Lung (tissue), 12 donors: ENCODE data around the gene MAPKAPK3. TPM values are rescaled to one million over a fixed set of nuclear protein-coding genes. Genes with fewer than 3 reads are reported as not detected.

ENCODE experiments used
- ATAC-seq: fragments of 200-7000 bp; cut with Tn5 transposase; one replicate; pipeline ENCODE4 v1.9.1; 2020; ENCODE audit warnings: moderate number of reproducible peaks; ENCODE audit not compliant: insufficient read depth, low FRiP score
- DNase-seq, 3 donors: peaks; one replicate each; pipeline ENCODE4 v3.0.0-alpha.2; 2013 to 2017
- H3K27ac ChIP-seq, 2 donors: one replicate each; pipeline ENCODE4 v1.5.1; 2013; ENCODE audit warnings: mild to moderate bottlenecking in 2 of 2, moderate library complexity in 2 of 2, control low read depth in 1 of 2, inconsistent platforms in 1 of 2, low read depth in 1 of 2, low read length in 1 of 2
- H3K27me3 ChIP-seq, 3 donors: one replicate each; pipeline ENCODE4 v1.5.1; 2013; ENCODE audit warnings: low read length in 2 of 3; ENCODE audit not compliant: control insufficient read depth in 3 of 3, insufficient read depth in 3 of 3
- H3K36me3 ChIP-seq, 4 donors: one replicate each; pipeline ENCODE4 v1.5.1; 2013; ENCODE audit warnings: low read length in 4 of 4, mild to moderate bottlenecking in 1 of 4, moderate library complexity in 1 of 4; ENCODE audit not compliant: control insufficient read depth in 4 of 4, insufficient read depth in 4 of 4
- H3K4me1 ChIP-seq, 5 donors: one replicate each; pipeline ENCODE4 v1.5.1; 2013; ENCODE audit warnings: low read length in 5 of 5, mild to moderate bottlenecking in 2 of 5, moderate library complexity in 1 of 5; ENCODE audit not compliant: control insufficient read depth in 5 of 5, insufficient read depth in 5 of 5
- H3K4me3 ChIP-seq: one replicate; pipeline ENCODE4 v1.5.1; 2013; ENCODE audit warnings: mild to moderate bottlenecking, control low read depth, moderate library complexity
- H3K9ac ChIP-seq, 2 donors: one replicate each; pipeline ENCODE4 v1.5.1; 2013; ENCODE audit warnings: low read length in 2 of 2, control low read depth in 1 of 2; ENCODE audit not compliant: insufficient read depth in 1 of 2
- H3K9me3 ChIP-seq, 4 donors: one replicate each; pipeline ENCODE4 v1.5.1; 2013; ENCODE audit warnings: low read length in 3 of 4, mild to moderate bottlenecking in 1 of 4, moderate library complexity in 1 of 4; ENCODE audit not compliant: control insufficient read depth in 4 of 4, insufficient read depth in 3 of 4
- CTCF ChIP-seq: IDR thresholded peaks from 2 replicates; pipeline ENCODE4 v1.5.1; 2012; ENCODE audit warnings: mild to moderate bottlenecking; ENCODE audit errors: control extremely low read depth, extremely low read depth
- WGBS, 2 donors: extraction: QIAGEN DNeasy Blood & Tissue Kit; methylation state at CpG; one replicate each; pipeline ENCODE4 v1.1.7; 2013; 5-methylcytosine and 5-hydroxymethylcytosine counted together
- polyA plus RNA-seq, 2 donors: library from polyadenylated mRNA; stranded (reverse); fragments of 200-250 nt; gene quantifications; one replicate each; pipeline ENCODE4 v1.2.1, GENCODE V29; 2013
- total RNA-seq, 2 donors: library from RNA; depleted of rRNA in 1 of 2; stranded (reverse); fragments of >200 nt in 1 of 2; gene quantifications; one replicate each; pipeline ENCODE4 v1.2.1, GENCODE V29; 2014 to 2021
- donor health status: control.
- donor health status: control.
- donor health status: Bipolar disorder and iron deficiency.
- donor health status: healthy.
- donor health status: DM: yes; HTN: yes; CAD: no.

The MAPKAPK3 gene
- total and polyA plus RNA-seq, 4 donors: 23.6 to 96.1 (median 71.4) TPM

GRCh38 chr3:50655009-50655830 lies 38.3 kb downstream of the MAPKAPK3 start:
- Histone ChIP-seq H3K27me3 (no peaks in the 10 kb centered on the region), H3K9me3 (no peaks in the 10 kb centered on the region), H3K4me1 (no peaks in the 10 kb centered on the region), H3K9ac (no peak overlapping the region), H3K4me3 (no peak overlapping the region), H3K27ac (no peak overlapping the region), H3K36me3 (no peaks in the 10 kb centered on the region)
- DNase-seq: no peak
- no peak for ATAC-seq
- no peak for TF ChIP-seq CTCF
- WGBS, 2 donors: 14 to 35% methylated on average over 3 of the region's 3 CpGs

GRCh38 chr3:50656417-50657195 lies 39.7 kb downstream of the MAPKAPK3 start:
- no peak for DNase-seq
- ATAC-seq: no peak
- WGBS, 2 donors: 70 to 76% methylated on average over 8 of the region's 8 CpGs
- H3K4me3 ChIP-seq: no peak overlapping the region
- no peak overlapping the region for H3K27ac ChIP-seq
- H3K9me3 ChIP-seq: no peaks in the 10 kb centered on the region
- H3K4me1 ChIP-seq: no peaks in the 10 kb centered on the region
- H3K27me3 ChIP-seq: no peaks in the 10 kb centered on the region
- no peak overlapping the region for H3K9ac ChIP-seq
- no peak for TF ChIP-seq CTCF
- no peaks in the 10 kb centered on the region for H3K36me3 ChIP-seq

- ATAC-seq (no peak), DNase-seq (no peak)
- H3K27ac ChIP-seq: no peak overlapping the region
- no peaks in the 10 kb centered on the region for H3K4me1 ChIP-seq
- H3K27me3 ChIP-seq: no peaks in the 10 kb centered on the region
- H3K36me3 ChIP-seq: no peaks in the 10 kb centered on the region
- H3K4me3 ChIP-seq: no peak overlapping the region
- no peak overlapping the region for H3K9ac ChIP-seq
- TF ChIP-seq CTCF: no peak
- 87 to 95% methylated on average over 5 of the region's 5 CpGs for WGBS, 2 donors
- no peaks in the 10 kb centered on the region for H3K9me3 ChIP-seq
Observed at GRCh38 chr3:50657407-50657806, 40.5 kb downstream of the MAPKAPK3 start.
